ENCODE measurements around the gene WDR89. TPM values are rescaled to one million over a fixed set of nuclear protein-coding genes. Genes with fewer than 3 reads are reported as not detected.

The WDR89 gene
- polyA plus RNA-seq, 2 of the 4 experiments (the other 2 are of a cell fraction) = 15.1 to 20.9 TPM

- TF ChIP-seq PHF8 (IDR thresholded peaks at IDR 0.05; ENCODE audit: borderline replicate concordance, low read depth) = peak; percentile 66; the same call in 1 of the 2 replicates
- TF ChIP-seq CEBPB (IDR thresholded peaks at IDR 0.05) = no peak
- no peak; the same call in 1 of the 2 replicates for TF ChIP-seq TP53 (CRISPR knock-in tag; IDR thresholded peaks at IDR 0.05)
- TF ChIP-seq TFCP2L1 (CRISPR knock-in tag; IDR thresholded peaks at IDR 0.05) = peak; percentile 79; the same call in 1 of the 2 replicates
- no peak for TF ChIP-seq FOSL2 (IDR thresholded peaks at IDR 0.05)
- TF ChIP-seq FOSL2 (CRISPR knock-in tag; IDR thresholded peaks at IDR 0.05) = no peak
- peak; percentile 82 for TF ChIP-seq MYC (IDR thresholded peaks at IDR 0.05; ENCODE audit: borderline replicate concordance, low read length)
- TF ChIP-seq MAFK (IDR thresholded peaks at IDR 0.05; ENCODE audit: partially characterized antibody) = peak; percentile 25
- TF ChIP-seq ZNF302 (CRISPR knock-in tag; IDR thresholded peaks at IDR 0.05) = no peak
- no peak for TF ChIP-seq CBX2 (IDR thresholded peaks at IDR 0.05; ENCODE audit: borderline replicate concordance, low read depth)
- no peak for TF ChIP-seq RNF2 (IDR thresholded peaks at IDR 0.05; ENCODE audit: borderline replicate concordance, low read depth)
- no peak for TF ChIP-seq NR3C1 (IDR thresholded peaks at IDR 0.05)
- no peak for TF ChIP-seq HES2 (IDR thresholded peaks at IDR 0.05)
- TF ChIP-seq SREBF2 (IDR thresholded peaks at IDR 0.05) = no peak; the same call in 1 of the 2 replicates
- no peak for TF ChIP-seq NFE2L2 (conservative IDR thresholded peaks at IDR 0.05; ENCODE audit: low read length)
- TF ChIP-seq HDAC2 (IDR thresholded peaks at IDR 0.05) = no peak
- TF ChIP-seq ESRRA (IDR thresholded peaks at IDR 0.05; ENCODE audit: borderline replicate concordance, low read length) = no peak
- TF ChIP-seq POLR2AphosphoS2 (conservative IDR thresholded peaks at IDR 0.05; ENCODE audit: low read length) = no peak
- TF ChIP-seq, protein P1, sequence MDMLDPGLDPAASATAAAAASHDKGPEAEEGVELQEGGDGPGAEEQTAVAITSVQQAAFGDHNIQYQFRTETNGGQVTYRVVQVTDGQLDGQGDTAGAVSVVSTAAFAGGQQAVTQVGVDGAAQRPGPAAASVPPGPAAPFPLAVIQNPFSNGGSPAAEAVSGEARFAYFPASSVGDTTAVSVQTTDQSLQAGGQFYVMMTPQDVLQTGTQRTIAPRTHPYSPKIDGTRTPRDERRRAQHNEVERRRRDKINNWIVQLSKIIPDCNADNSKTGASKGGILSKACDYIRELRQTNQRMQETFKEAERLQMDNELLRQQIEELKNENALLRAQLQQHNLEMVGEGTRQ (IDR thresholded peaks at IDR 0.05) = peak; percentile 72
- TF ChIP-seq HOXA7 (CRISPR knock-in tag; IDR thresholded peaks at IDR 0.05) = no peak
- TF ChIP-seq, protein P2, sequence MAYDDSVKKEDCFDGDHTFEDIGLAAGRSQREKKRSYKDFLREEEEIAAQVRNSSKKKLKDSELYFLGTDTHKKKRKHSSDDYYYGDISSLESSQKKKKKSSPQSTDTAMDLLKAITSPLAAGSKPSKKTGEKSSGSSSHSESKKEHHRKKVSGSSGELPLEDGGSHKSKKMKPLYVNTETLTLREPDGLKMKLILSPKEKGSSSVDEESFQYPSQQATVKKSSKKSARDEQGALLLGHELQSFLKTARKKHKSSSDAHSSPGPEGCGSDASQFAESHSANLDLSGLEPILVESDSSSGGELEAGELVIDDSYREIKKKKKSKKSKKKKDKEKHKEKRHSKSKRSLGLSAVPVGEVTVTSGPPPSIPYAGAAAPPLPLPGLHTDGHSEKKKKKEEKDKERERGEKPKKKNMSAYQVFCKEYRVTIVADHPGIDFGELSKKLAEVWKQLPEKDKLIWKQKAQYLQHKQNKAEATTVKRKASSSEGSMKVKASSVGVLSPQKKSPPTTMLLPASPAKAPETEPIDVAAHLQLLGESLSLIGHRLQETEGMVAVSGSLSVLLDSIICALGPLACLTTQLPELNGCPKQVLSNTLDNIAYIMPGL (CRISPR knock-in tag; IDR thresholded peaks at IDR 0.05; ENCODE audit: borderline replicate concordance) = 0 out of 2 replicates have a peak, but pooled peaks have one; percentile 19
- TF ChIP-seq HOXB13 (CRISPR knock-in tag; IDR thresholded peaks at IDR 0.05; ENCODE audit: low read depth) = peak; percentile 60; the same call in 1 of the 2 replicates
- TF ChIP-seq HEYL (CRISPR knock-in tag; IDR thresholded peaks at IDR 0.05) = no peak
- TF ChIP-seq RAD21 (conservative IDR thresholded peaks at IDR 0.05 in 1 of 2, IDR thresholded peaks at IDR 0.05 in 1 of 2) = peak; percentile 38 to 50; a peak in 4 of 5 replicates
- TF ChIP-seq CHD4 (IDR thresholded peaks at IDR 0.05; ENCODE audit: borderline replicate concordance) = no peak
- no peak; the same call in 1 of the 2 replicates for TF ChIP-seq EHF (CRISPR knock-in tag; IDR thresholded peaks at IDR 0.05)
- TF ChIP-seq EHMT2 (IDR thresholded peaks at IDR 0.05; ENCODE audit: low read depth) = no peak
- no peak for TF ChIP-seq KDM5A (IDR thresholded peaks at IDR 0.05)
- TF ChIP-seq GATA3 (IDR thresholded peaks at IDR 0.05; ENCODE audit: borderline replicate concordance) = no peak
Observed at GRCh38 chr14:63641473-63642228, at the start of gene WDR89 (continued).
